HL-60 (cell line): ENCODE results near the gene PLCB1.
A peak's percentile ranks its signal among the peaks of the same experiment; 100 is the strongest.

ENCODE experiments used
- DNase-seq, 2 experiments: peaks; one replicate each; pipeline ENCODE4 v3.0.0-alpha.2; 2010 to 2020; ENCODE audit warnings: low read depth in 1 of 2, low spot score in 1 of 2
- H3K27ac ChIP-seq: fragments of 250-450 bp; sonication (Bioruptor Pico); replicated peaks from 2 replicates; pipeline ENCODE4 v1.5.1; 2020; ENCODE audit warnings: mild to moderate bottlenecking, moderate library complexity
- H3K27me3 ChIP-seq: fragments of 250-450 bp; sonication (Bioruptor Pico); 2 replicates; pipeline ENCODE4 v1.5.1; 2021; ENCODE audit warnings: mild to moderate bottlenecking, moderate library complexity; ENCODE audit not compliant: insufficient read depth, poor library complexity, severe bottlenecking
- H3K4me3 ChIP-seq: replicated peaks from 2 replicates; pipeline ENCODE4 v1.5.1; 2011; ENCODE audit warnings: mild to moderate bottlenecking, control low read depth, low read length; ENCODE audit not compliant: insufficient read depth
- CTCF ChIP-seq: IDR thresholded peaks from one replicate; pipeline ENCODE4 v1.5.1; 2011; ENCODE audit warnings: low read length, control low read depth, inconsistent platforms; ENCODE audit not compliant: insufficient read depth
- GABPA ChIP-seq: IDR thresholded peaks from 2 replicates; pipeline ENCODE4 v1.6.1; 2012; ENCODE audit warnings: low read depth
- POLR2AphosphoS5 ChIP-seq: IDR thresholded peaks from 2 replicates; pipeline ENCODE4 v1.6.1; 2012; ENCODE audit warnings: low read depth
- SPI1 ChIP-seq: IDR thresholded peaks from 2 replicates; pipeline ENCODE4 v1.6.1; 2012; ENCODE audit warnings: low read depth, mild to moderate bottlenecking, borderline replicate concordance
- TF ChIP-seq, protein P1 (sequence below): IDR thresholded peaks from 2 replicates; pipeline ENCODE4 v1.6.1; 2012; ENCODE audit warnings: low read depth; ENCODE audit not compliant: insufficient replicate concordance

PLCB1 gene

GRCh38 chr20:8132484-8133309, 631 bp downstream of the PLCB1 start:
- peak overlapping the region; percentile 67 for H3K4me3 ChIP-seq
- TF ChIP-seq SPI1 (no peak), POLR2AphosphoS5 (0 out of 2 replicates have a peak, but pooled peaks have one; percentile 2)
- no peak overlapping the region for H3K27ac ChIP-seq
- no peaks in the 10 kb centered on the region for H3K27me3 ChIP-seq
- DNase-seq = peak in 1 of 2 experiments; percentile 35

DNA sequence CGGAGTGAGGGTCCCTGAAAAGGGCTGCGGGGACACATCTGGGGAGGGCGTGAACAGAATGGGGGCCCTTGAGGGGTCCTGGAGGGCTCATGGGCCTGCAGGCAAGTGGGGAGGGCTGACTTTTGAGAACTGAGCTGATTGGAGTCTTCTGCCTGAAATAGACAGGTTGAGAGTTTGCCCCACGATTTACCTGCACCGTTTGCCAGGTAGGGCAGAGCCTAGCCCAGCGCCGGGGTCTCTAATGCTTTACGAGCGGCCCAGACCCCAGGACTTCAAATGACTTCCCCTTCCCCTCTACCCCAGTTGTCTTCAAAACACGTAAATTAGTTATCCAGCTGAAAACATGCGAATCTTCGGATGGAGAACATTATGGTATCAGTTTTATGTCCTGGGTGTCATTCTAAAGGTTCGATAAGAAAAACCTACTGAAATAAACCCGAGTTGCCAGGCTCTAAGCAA, 1.3 kb downstream of the PLCB1 start:
- Histone ChIP-seq H3K27ac (no peak overlapping the region), H3K4me3 (peak overlapping the region; percentile 67)
- TF ChIP-seq GABPA (no peak), SPI1 (no peak), CTCF (no peak), POLR2AphosphoS5 (no peak)
- TF ChIP-seq, protein P1, sequence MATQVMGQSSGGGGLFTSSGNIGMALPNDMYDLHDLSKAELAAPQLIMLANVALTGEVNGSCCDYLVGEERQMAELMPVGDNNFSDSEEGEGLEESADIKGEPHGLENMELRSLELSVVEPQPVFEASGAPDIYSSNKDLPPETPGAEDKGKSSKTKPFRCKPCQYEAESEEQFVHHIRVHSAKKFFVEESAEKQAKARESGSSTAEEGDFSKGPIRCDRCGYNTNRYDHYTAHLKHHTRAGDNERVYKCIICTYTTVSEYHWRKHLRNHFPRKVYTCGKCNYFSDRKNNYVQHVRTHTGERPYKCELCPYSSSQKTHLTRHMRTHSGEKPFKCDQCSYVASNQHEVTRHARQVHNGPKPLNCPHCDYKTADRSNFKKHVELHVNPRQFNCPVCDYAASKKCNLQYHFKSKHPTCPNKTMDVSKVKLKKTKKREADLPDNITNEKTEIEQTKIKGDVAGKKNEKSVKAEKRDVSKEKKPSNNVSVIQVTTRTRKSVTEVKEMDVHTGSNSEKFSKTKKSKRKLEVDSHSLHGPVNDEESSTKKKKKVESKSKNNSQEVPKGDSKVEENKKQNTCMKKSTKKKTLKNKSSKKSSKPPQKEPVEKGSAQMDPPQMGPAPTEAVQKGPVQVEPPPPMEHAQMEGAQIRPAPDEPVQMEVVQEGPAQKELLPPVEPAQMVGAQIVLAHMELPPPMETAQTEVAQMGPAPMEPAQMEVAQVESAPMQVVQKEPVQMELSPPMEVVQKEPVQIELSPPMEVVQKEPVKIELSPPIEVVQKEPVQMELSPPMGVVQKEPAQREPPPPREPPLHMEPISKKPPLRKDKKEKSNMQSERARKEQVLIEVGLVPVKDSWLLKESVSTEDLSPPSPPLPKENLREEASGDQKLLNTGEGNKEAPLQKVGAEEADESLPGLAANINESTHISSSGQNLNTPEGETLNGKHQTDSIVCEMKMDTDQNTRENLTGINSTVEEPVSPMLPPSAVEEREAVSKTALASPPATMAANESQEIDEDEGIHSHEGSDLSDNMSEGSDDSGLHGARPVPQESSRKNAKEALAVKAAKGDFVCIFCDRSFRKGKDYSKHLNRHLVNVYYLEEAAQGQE = no peak

DNA sequence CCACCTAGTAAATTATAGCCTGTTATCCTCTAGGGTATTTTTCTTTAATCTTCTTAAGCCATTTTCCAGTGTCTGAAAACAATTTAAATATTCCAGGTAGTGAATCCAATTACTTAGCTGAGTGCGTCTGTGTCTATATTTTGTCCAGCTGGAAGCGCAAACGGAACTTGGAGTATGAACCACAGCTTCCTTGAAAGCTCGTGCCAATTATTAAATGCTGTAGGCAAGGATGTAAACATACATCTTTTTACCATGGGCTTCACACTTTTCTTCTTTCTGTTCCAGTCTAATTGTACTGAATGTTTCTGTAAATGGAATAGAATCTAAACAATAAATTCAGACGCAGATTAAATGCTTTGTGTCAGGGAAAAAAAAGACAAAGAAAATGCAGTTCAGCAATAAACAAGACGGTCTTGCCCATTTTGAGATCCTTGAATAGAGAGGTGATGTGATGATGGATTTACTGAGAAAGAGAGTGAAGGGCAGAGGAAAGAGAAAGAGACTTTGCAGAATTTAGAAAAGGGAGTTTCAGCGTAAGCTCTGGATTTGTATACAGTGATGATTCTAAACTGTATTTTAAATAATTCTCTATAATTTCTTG, 1.9 kb downstream of the PLCB1 start:
- no peak for DNase-seq
- Histone ChIP-seq H3K4me3 (no peak overlapping the region), H3K27me3 (no peaks in the 10 kb centered on the region), H3K27ac (no peak overlapping the region)
- TF ChIP-seq SPI1 = no peak
- no peak for TF ChIP-seq POLR2AphosphoS5
- TF ChIP-seq, protein P1 = no peak
- TF ChIP-seq CTCF = no peak
- TF ChIP-seq GABPA = no peak

More for the DNA sequence above, 1.3 kb downstream of the PLCB1 start:
- no peaks in the 10 kb centered on the region for H3K27me3 ChIP-seq
- DNase-seq = no peak

DNA sequence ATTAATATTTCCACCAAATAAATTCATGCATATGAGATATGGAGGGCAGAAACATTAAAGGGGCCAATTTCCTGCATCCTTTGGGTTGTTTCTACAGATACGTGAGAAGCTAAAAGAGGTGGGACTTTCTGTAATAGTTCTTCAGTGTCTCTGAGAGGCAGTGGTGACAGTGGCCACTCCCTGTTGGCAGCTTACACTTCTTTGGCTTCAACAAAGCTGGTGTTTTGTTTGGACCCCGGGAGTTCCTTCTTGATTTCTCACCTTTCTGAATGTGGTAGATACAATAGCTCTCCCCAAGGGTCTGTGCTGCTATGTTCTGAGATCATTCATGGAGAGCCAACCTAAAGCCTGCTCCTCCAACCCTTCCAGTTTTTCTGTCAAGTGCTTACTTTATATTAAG, 7.8 kb downstream of the PLCB1 start:
- TF ChIP-seq SPI1 (no peak), POLR2AphosphoS5 (no peak), CTCF (no peak), GABPA (no peak)
- TF ChIP-seq, protein P1 = no peak
- no peak for DNase-seq
- Histone ChIP-seq H3K27me3 (no peaks in the 10 kb centered on the region), H3K4me3 (no peak overlapping the region), H3K27ac (no peak overlapping the region)
